Activated CD4-positive, alpha-beta T cell treated with anti-CD3 and anti-CD28 coated beads for 48 hours (primary cell): Measurements from ENCODE around the gene CAAP1.
"Not testable (repeated sequence)": the region's sequence is repeated elsewhere in the genome, so short reads cannot be mapped to it uniquely, and the experiment has no call there.

Experiments
- DNase-seq: peaks from one replicate; pipeline ENCODE4 v3.0.0-alpha.2; 2020

Gene CAAP1

GRCh38 chr9:26828391-26828955 is 64.1 kb downstream of the CAAP1 start:
- not testable (repeated sequence) for DNase-seq

- no peak for DNase-seq
These were observed 77.8 kb downstream of the CAAP1 start for GRCh38 chr9:26814799-26815198.

- no peak for DNase-seq
These were observed 79.4 kb downstream of the CAAP1 start for GRCh38 chr9:26813247-26813646.

GRCh38 chr9:26812217-26812616 is 80.4 kb downstream of the CAAP1 start:
- no peak for DNase-seq

- DNase-seq: no peak
These were observed 81.5 kb downstream of the CAAP1 start for GRCh38 chr9:26811106-26811505.

GRCh38 chr9:26809795-26810194 is 82.8 kb downstream of the CAAP1 start:
- DNase-seq: no peak

- DNase-seq: no peak
These were observed 85.4 kb downstream of the CAAP1 start for GRCh38 chr9:26807161-26807560.

- DNase-seq: no peak
These were observed 89.7 kb downstream of the CAAP1 start for GRCh38 chr9:26802921-26803320.

GRCh38 chr9:26801772-26802171 is 90.8 kb downstream of the CAAP1 start:
- no peak for DNase-seq

- no peak for DNase-seq
These were observed 92.3 kb downstream of the CAAP1 start for GRCh38 chr9:26800322-26800721.

- DNase-seq: no peak
These were observed 101.3 kb downstream of the CAAP1 start for GRCh38 chr9:26791274-26791673.
